OCI-LY7 (cell line): ENCODE data around the gene SUSD4. TPM values are rescaled to one million over a fixed set of nuclear protein-coding genes. Genes with fewer than 3 reads are reported as not detected.
"Not testable (repeated sequence)": the region's sequence is repeated elsewhere in the genome, so short reads cannot be mapped to it uniquely, and the experiment has no call there.

Experiments used
- BruUV-seq: library from RNA; stranded (reverse); fragments of 400-500 nt; replicated peaks from 2 replicates; lab custom pipeline; 2021; lab: Mats Ljungman, UMichigan
- CTCF ChIA-PET: fragments of 300-600 bp; sonication (Branson Sonifier 250); formaldehyde crosslinking; loops from one replicate; lab custom pipeline; 2022; ENCODE audit warnings: antibody characterized with exemption; ENCODE audit not compliant: unreplicated experiment; lab: Charles Lee
- POLR2A ChIA-PET: fragments of 300-600 bp; sonication (Branson Sonifier 250); formaldehyde crosslinking; loops from one replicate; lab custom pipeline; 2022; ENCODE audit warnings: antibody characterized with exemption; lab: Charles Lee
- DNase-seq: peaks from one replicate; pipeline ENCODE4 v3.0.0-alpha.2; 2015; ENCODE audit warnings: low spot score
- H2AFZ ChIP-seq: fragments of 200-600 bp; sonication (generic), shearing (Covaris generic); 2 replicates; pipeline ENCODE4 v1.6.1; 2014; ENCODE audit warnings: mild to moderate bottlenecking, antibody characterized with exemption, low read length, moderate library complexity
- H3K27ac ChIP-seq: fragments of 200-600 bp; sonication (generic); 2 replicates; pipeline ENCODE4 v1.5.1; 2014; ENCODE audit warnings: mixed run types, low read depth, mild to moderate bottlenecking, moderate library complexity, low read length, inconsistent platforms; ENCODE audit not compliant: poor library complexity, severe bottlenecking
- H3K36me3 ChIP-seq: fragments of 200-600 bp; sonication (generic); 2 replicates; pipeline ENCODE4 v1.6.1; 2014; ENCODE audit warnings: mild to moderate bottlenecking, antibody characterized with exemption, low read length, moderate library complexity, mixed read lengths; ENCODE audit not compliant: insufficient read depth
- H3K4me1 ChIP-seq: fragments of 200-600 bp; sonication (generic); 2 replicates; pipeline ENCODE4 v1.5.1; 2014; ENCODE audit warnings: mild to moderate bottlenecking, low read length; ENCODE audit not compliant: insufficient read depth, poor library complexity, severe bottlenecking
- H3K4me2 ChIP-seq: fragments of 200-600 bp; sonication (generic); 2 replicates; pipeline ENCODE4 v1.6.1; 2014; ENCODE audit warnings: mild to moderate bottlenecking, low read length
- H3K4me3 ChIP-seq: fragments of 200-600 bp; sonication (generic); 2 replicates; pipeline ENCODE4 v1.5.1; 2014; ENCODE audit warnings: mild to moderate bottlenecking, low read depth, low read length; ENCODE audit not compliant: poor library complexity, severe bottlenecking
- H3K79me2 ChIP-seq: fragments of 200-600 bp; sonication (generic); 2 replicates; pipeline ENCODE4 v1.6.1; 2016; ENCODE audit warnings: low read depth, mild to moderate bottlenecking, low read length, moderate library complexity, mixed read lengths; ENCODE audit not compliant: insufficient read depth
- H3K9me2 ChIP-seq: fragments of 200-600 bp; sonication (generic); 2 replicates; pipeline ENCODE4 v1.6.1; 2016; ENCODE audit warnings: mild to moderate bottlenecking, low read length, mixed read lengths; ENCODE audit not compliant: insufficient read depth
- H3K9me3 ChIP-seq: fragments of 200-600 bp; sonication (generic); 2 replicates; pipeline ENCODE4 v1.6.1; 2014; ENCODE audit warnings: mild to moderate bottlenecking, mixed run types, low read length, mixed read lengths
- H4K20me1 ChIP-seq: fragments of 200-600 bp; sonication (generic); 2 replicates; pipeline ENCODE4 v1.6.1; 2014; ENCODE audit warnings: mild to moderate bottlenecking, antibody characterized with exemption, low read length, moderate library complexity, mixed read lengths; ENCODE audit not compliant: insufficient read depth
- EZH2phosphoT487 ChIP-seq: fragments of 200-600 bp; sonication (generic); IDR thresholded peaks from 2 replicates; pipeline ENCODE4 v1.6.1; 2018; ENCODE audit warnings: low read depth, borderline replicate concordance, mild to moderate bottlenecking, mixed run types, antibody characterized with exemption, low read length, moderate library complexity, mixed read lengths
- intact Hi-C: fragments of 100-400 bp; cut with micrococcal nuclease; formaldehyde crosslinking; loops from one replicate; pipeline ENCODE4 v1.10.0; 2022; ENCODE audit not compliant: unreplicated experiment
- total RNA-seq, 2 experiments: library from RNA; depleted of rRNA in 1 of 2; stranded (reverse); fragments of >200 nt in 1 of 2; shearing (Covaris generic) in 1 of 2; gene quantifications; 2 replicates each; pipeline ENCODE4 v1.2.3, GENCODE V29; 2014 to 2022
- TF ChIP-seq, protein P1 (sequence below): fragments of 200-600 bp; sonication (generic); conservative IDR thresholded peaks from 2 replicates; pipeline ENCODE4 v1.5.1; 2014; ENCODE audit warnings: mild to moderate bottlenecking, antibody characterized with exemption, low read length, moderate library complexity, mixed read lengths

The SUSD4 gene
- total RNA-seq, 2 experiments from 2014 or later, result 0.42 TPM; not detected in 1

- H4K20me1 ChIP-seq, result no peaks in the 10 kb centered on the region
- H3K4me2 ChIP-seq, result no peak overlapping the region
- POLR2A ChIA-PET, result no interaction called here
- BruUV-seq, result no TSS peak
- H2AFZ ChIP-seq, result no peak overlapping the region
- H3K27ac ChIP-seq, result no peak overlapping the region
- H3K36me3 ChIP-seq, result no peaks in the 10 kb centered on the region
- intact Hi-C loops, result no loop called here
- no peak overlapping the region for H3K4me3 ChIP-seq
- no peaks in the 10 kb centered on the region for H3K9me3 ChIP-seq
- no peaks in the 10 kb centered on the region for H3K9me2 ChIP-seq
- CTCF ChIA-PET, result no interaction called here
- no peaks in the 10 kb centered on the region for H3K79me2 ChIP-seq
- no peak for DNase-seq
- no peak for TF ChIP-seq EZH2phosphoT487
- H3K4me1 ChIP-seq, result no peaks in the 10 kb centered on the region
Measured at GRCh38 chr1:223253916-223254315, 110.1 kb downstream of the SUSD4 start.

DNA sequence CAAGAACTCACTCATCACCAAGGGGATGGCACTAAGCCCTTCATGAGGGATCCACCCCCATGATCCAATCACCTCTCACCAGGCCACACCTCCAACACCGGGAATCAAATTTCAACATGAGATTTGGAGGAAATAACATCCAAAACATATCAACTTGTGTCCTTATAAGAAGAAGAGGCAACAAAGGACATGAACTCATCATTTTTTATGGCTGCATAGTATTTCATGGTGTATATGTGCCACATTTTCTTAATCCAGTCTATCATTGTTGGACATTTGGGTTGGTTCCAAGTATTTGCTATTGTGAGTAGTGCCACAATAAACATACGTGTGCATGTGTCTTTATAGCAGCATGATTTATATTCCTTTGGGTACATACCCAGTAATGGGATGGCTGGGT, 112.6 kb downstream of the SUSD4 start:
- POLR2A ChIA-PET, H3K9me2 ChIP-seq, BruUV-seq, H3K36me3 ChIP-seq, H3K4me2 ChIP-seq, H3K79me2 ChIP-seq, H3K27ac ChIP-seq, H3K9me3 ChIP-seq, intact Hi-C loops, H4K20me1 ChIP-seq, H3K4me3 ChIP-seq, H2AFZ ChIP-seq, DNase-seq, H3K4me1 ChIP-seq, CTCF ChIA-PET: not testable (repeated sequence)

DNA sequence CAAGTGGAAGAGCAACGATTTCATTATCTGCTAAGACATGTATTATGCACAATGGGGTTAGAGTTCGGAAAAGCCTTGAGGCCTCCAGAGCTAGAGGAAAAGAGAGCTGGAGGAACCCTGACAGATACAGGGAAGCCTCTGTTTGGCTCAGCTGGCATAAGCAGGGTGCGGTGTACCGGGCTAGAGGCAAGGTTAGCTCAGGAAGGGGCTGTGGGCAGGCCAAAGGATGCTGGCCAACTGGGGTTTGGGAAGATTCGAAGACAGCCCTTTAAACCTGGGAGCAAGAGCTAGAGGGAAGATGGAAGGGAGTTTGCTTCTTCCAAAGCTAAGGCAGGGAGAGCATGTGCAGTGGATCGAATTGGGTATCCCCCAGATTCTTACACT, 113.4 kb downstream of the SUSD4 start:
- Histone ChIP-seq H3K27ac (no peak overlapping the region), H4K20me1 (no peaks in the 10 kb centered on the region), H3K36me3 (no peaks in the 10 kb centered on the region), H3K9me2 (no peaks in the 10 kb centered on the region), H3K4me2 (no peak overlapping the region), H2AFZ (no peak overlapping the region), H3K4me1 (no peaks in the 10 kb centered on the region), H3K4me3 (no peak overlapping the region), H3K79me2 (no peaks in the 10 kb centered on the region), H3K9me3 (no peaks in the 10 kb centered on the region)
- DNase-seq, result no peak
- ChIA-PET CTCF (no interaction called here), POLR2A (no interaction called here)
- TF ChIP-seq EZH2phosphoT487, result no peak
- TF ChIP-seq, protein P1, sequence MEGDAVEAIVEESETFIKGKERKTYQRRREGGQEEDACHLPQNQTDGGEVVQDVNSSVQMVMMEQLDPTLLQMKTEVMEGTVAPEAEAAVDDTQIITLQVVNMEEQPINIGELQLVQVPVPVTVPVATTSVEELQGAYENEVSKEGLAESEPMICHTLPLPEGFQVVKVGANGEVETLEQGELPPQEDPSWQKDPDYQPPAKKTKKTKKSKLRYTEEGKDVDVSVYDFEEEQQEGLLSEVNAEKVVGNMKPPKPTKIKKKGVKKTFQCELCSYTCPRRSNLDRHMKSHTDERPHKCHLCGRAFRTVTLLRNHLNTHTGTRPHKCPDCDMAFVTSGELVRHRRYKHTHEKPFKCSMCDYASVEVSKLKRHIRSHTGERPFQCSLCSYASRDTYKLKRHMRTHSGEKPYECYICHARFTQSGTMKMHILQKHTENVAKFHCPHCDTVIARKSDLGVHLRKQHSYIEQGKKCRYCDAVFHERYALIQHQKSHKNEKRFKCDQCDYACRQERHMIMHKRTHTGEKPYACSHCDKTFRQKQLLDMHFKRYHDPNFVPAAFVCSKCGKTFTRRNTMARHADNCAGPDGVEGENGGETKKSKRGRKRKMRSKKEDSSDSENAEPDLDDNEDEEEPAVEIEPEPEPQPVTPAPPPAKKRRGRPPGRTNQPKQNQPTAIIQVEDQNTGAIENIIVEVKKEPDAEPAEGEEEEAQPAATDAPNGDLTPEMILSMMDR, result no peak
- intact Hi-C loops, result no loop called here
- no TSS peak for BruUV-seq
